A549 (cell line): ENCODE data around the gene CMPK1. TPM values are rescaled to one million over a fixed set of nuclear protein-coding genes. Genes with fewer than 3 reads are reported as not detected.
A peak's percentile ranks its signal among the peaks of the same experiment; 100 is the strongest.

Source experiments
- ATAC-seq, 2 experiments: fragments of 200-7000 bp in 1 of 2; fragments of >200 bp in 1 of 2; cut with Nextera tagmentation in 1 of 2; cut with Tn5 transposase in 1 of 2; 3 replicates each; pipeline versions ENCODE4 v1.8.0 to v1.9.1; 2018 to 2020; ENCODE audit warnings: mild to moderate bottlenecking in 1 of 2, moderate library complexity in 1 of 2
- CTCF ChIA-PET: fragments of 300-600 bp; sonication (Branson Sonifier 250); formaldehyde crosslinking; extraction: SDS; loops from one replicate; lab custom pipeline; 2021; ENCODE audit warnings: antibody characterized with exemption, inconsistent platforms; lab: Yijun Ruan, JAX
- POLR2A ChIA-PET: fragments of 350-600 bp; formaldehyde crosslinking; extraction: SDS; loops from one replicate; lab custom pipeline; 2021; ENCODE audit warnings: antibody characterized with exemption, inconsistent platforms; lab: Yijun Ruan, JAX
- DNase-seq, 2 experiments: peaks; one replicate each; pipeline versions ENCODE4 v3.0.0 to v3.0.0-alpha.2; 2011 to 2016; ENCODE audit warnings: low read depth in 1 of 2, low spot score in 1 of 2
- FAIRE-seq: peaks from 2 replicates; lab custom pipeline; 2011; peaks lifted over from hg19 to GRCh38; lab: Jason Lieb, UNC
- H3K27ac ChIP-seq, 2 experiments: fragments of >200 bp; sonication (Bioruptor Twin); formaldehyde crosslinking; 3 replicates each; pipeline ENCODE4 v1.5.1; 2016 to 2017
- H3K4me1 ChIP-seq: fragments of >200 bp; sonication (Bioruptor Twin); formaldehyde crosslinking; 3 replicates; pipeline ENCODE4 v1.6.1; 2016
- H3K4me2 ChIP-seq: fragments of >200 bp; sonication (Bioruptor Twin); formaldehyde crosslinking; 3 replicates; pipeline ENCODE4 v1.6.1; 2016
- H3K4me3 ChIP-seq: fragments of >200 bp; sonication (Bioruptor Twin); formaldehyde crosslinking; 3 replicates; pipeline ENCODE4 v1.5.1; 2016
- H3K9me3 ChIP-seq: fragments of >200 bp; sonication (Bioruptor Twin); formaldehyde crosslinking; 3 replicates; pipeline ENCODE4 v1.6.1; 2016
- ATOH8 ChIP-seq: fragments of 250-450 bp; sonication (Bioruptor Pico); IDR thresholded peaks from 2 replicates; pipeline ENCODE4 v1.5.0; 2020; ENCODE audit warnings: low read depth, mild to moderate bottlenecking, moderate library complexity
- BCL3 ChIP-seq: fragments of >200 bp; sonication (Bioruptor Twin); formaldehyde crosslinking; IDR thresholded peaks from 3 replicates; pipeline ENCODE4 v1.6.1; 2016
- CBX8 ChIP-seq: fragments of 200-600 bp; sonication (generic); IDR thresholded peaks from 2 replicates; pipeline ENCODE4 v1.6.1; 2016
- CEBPB ChIP-seq, 2 experiments: fragments of >200 bp in 1 of 2; sonication (Bioruptor Twin) in 1 of 2; formaldehyde crosslinking in 1 of 2; IDR thresholded peaks; 2 replicates each; pipeline ENCODE4 v1.6.1; 2012 to 2016
- E2F6 ChIP-seq: IDR thresholded peaks from 2 replicates; pipeline ENCODE4 v1.6.1; 2012; ENCODE audit warnings: low read depth, borderline replicate concordance
- EHF ChIP-seq: fragments of 250-450 bp; sonication (Bioruptor Pico); IDR thresholded peaks from 2 replicates; pipeline ENCODE4 v1.5.0; 2020; ENCODE audit warnings: mild to moderate bottlenecking
- EP300 ChIP-seq, 2 experiments: fragments of >200 bp; sonication (Bioruptor Twin); formaldehyde crosslinking; IDR thresholded peaks; 2 replicates in 1 of 2; 3 replicates in 1 of 2; pipeline ENCODE4 v1.6.1; 2016 to 2017
- ESRRA ChIP-seq: fragments of 150-350 bp; IDR thresholded peaks from 2 replicates; pipeline ENCODE4 v1.6.1; 2014; ENCODE audit warnings: mild to moderate bottlenecking, low read length, borderline replicate concordance
- FOXS1 ChIP-seq: fragments of 250-450 bp; sonication (Bioruptor Pico); IDR thresholded peaks from 2 replicates; pipeline ENCODE4 v1.5.0; 2020; ENCODE audit warnings: mild to moderate bottlenecking, moderate library complexity
- GATA3 ChIP-seq: IDR thresholded peaks from 2 replicates; pipeline ENCODE4 v1.6.1; 2012; ENCODE audit warnings: borderline replicate concordance
- HOXB13 ChIP-seq: fragments of 250-450 bp; sonication (Bioruptor Pico); IDR thresholded peaks from 2 replicates; pipeline ENCODE4 v1.5.0; 2020; ENCODE audit warnings: low read depth, mild to moderate bottlenecking, moderate library complexity
- JUN ChIP-seq, 2 experiments: fragments of >200 bp; sonication (Bioruptor Twin); formaldehyde crosslinking; IDR thresholded peaks; 2 replicates in 1 of 2; 3 replicates in 1 of 2; pipeline ENCODE4 v1.6.1; 2016 to 2017
- JUNB ChIP-seq: fragments of >200 bp; sonication (Bioruptor Twin); formaldehyde crosslinking; IDR thresholded peaks from 2 replicates; pipeline ENCODE4 v1.6.1; 2016
- MAFK ChIP-seq: fragments of 450-650 bp; IDR thresholded peaks from 2 replicates; pipeline ENCODE4 v1.6.1; 2014; ENCODE audit not compliant: partially characterized antibody
- NFE2L2 ChIP-seq: fragments of 150-350 bp; conservative IDR thresholded peaks from 2 replicates; pipeline ENCODE4 v1.6.1; 2014; ENCODE audit warnings: low read length
- PHF8 ChIP-seq: fragments of 200-600 bp; sonication (generic); IDR thresholded peaks from 2 replicates; pipeline ENCODE4 v1.6.1; 2016; ENCODE audit warnings: low read depth, mild to moderate bottlenecking, antibody characterized with exemption, moderate library complexity, borderline replicate concordance
- POLR2A ChIP-seq: IDR thresholded peaks from 2 replicates; pipeline ENCODE4 v1.6.1; 2012; ENCODE audit warnings: mild to moderate bottlenecking, low read length
- RARB ChIP-seq: fragments of 250-450 bp; sonication (Bioruptor Pico); IDR thresholded peaks from 2 replicates; pipeline ENCODE4 v1.8.0; 2021; ENCODE audit warnings: mild to moderate bottlenecking, moderate library complexity
- ZC3H11A ChIP-seq: fragments of 450-650 bp; IDR thresholded peaks from 2 replicates; pipeline ENCODE4 v1.6.1; 2014; ENCODE audit warnings: antibody characterized with exemption, mild to moderate bottlenecking
- ZNF302 ChIP-seq: fragments of 250-450 bp; sonication (Bioruptor Pico); IDR thresholded peaks from 2 replicates; pipeline ENCODE4 v1.9.0; 2021; ENCODE audit warnings: inconsistent platforms, mild to moderate bottlenecking, moderate library complexity
- ZSCAN20 ChIP-seq: fragments of 250-450 bp; sonication (Bioruptor Pico); IDR thresholded peaks from 2 replicates; pipeline ENCODE4 v1.8.0; 2022; ENCODE audit warnings: mild to moderate bottlenecking, moderate library complexity
- WGBS: methylation state at CpG from one replicate; pipeline ENCODE4 v1.1.6; 2017; ENCODE audit errors: missing lambda C conversion rate; 5-methylcytosine and 5-hydroxymethylcytosine counted together
- polyA plus RNA-seq, 4 experiments: library from polyadenylated mRNA; depleted of rRNA in 3 of 4; stranded (reverse); fragments of >200 nt; fragmentation: RNase III in 1 of 4; extraction: RNeasy Plus Mini Kit Qiagen cat#74134 plus additional on column Dnase treatment in 1 of 4; gene quantifications; 2 replicates in 3 of 4; 3 replicates in 1 of 4; pipeline ENCODE4 v1.2.3, GENCODE V29; 2011 to 2017

CMPK1 gene
- polyA plus RNA-seq, 2 of the 4 experiments (the other 2 are of a cell fraction): 89.3 to 103 TPM

- no peak overlapping the region for H3K4me3 ChIP-seq
- H3K4me2 ChIP-seq: no peak overlapping the region
- DNase-seq (no peak), FAIRE-seq (no peak)
- ChIA-PET CTCF (interaction anchor here (0.6 kb wide), 1 partner anchor 157 kb away, joined by 3 read pairs; no protein-coding TSS in a partner anchor), POLR2A (no interaction called here)
- WGBS: 75% methylated on average over 8 of the region's 9 CpGs
- no peak overlapping the region for H3K27ac ChIP-seq
- TF ChIP-seq CEBPB (IDR thresholded peaks at IDR 0.05) (no peak), PHF8 (no peak), JUNB (no peak), CBX8 (no peak), ESRRA (no peak), ZNF302 (CRISPR knock-in tag) (no peak), POLR2A (no peak), RARB (CRISPR knock-in tag) (no peak), MAFK (no peak)
- TF ChIP-seq, all 56 proteins: peak for 0
- no peaks in the 10 kb centered on the region for H3K9me3 ChIP-seq
- H3K4me1 ChIP-seq: peaks cover 13% of the 10 kb centered on the region; the same call in 1 of the 3 replicates
- ATAC-seq: no peak
Measured at GRCh38 chr1:47347735-47348134, 14.1 kb downstream of the CMPK1 start.

GRCh38 chr1:47348246-47348645 lies 14.7 kb downstream of the CMPK1 start:
- Histone ChIP-seq H3K27ac (no peak overlapping the region), H3K4me2 (no peak overlapping the region), H3K9me3 (no peaks in the 10 kb centered on the region), H3K4me3 (no peak overlapping the region)
- ChIA-PET CTCF (interaction anchor here (0.6 to 1.3 kb wide), 2 partner anchors 10 to 156 kb away, joined by 3 read pairs; no protein-coding TSS in a partner anchor), POLR2A (no interaction called here)
- FAIRE-seq (no peak), DNase-seq (no peak)
- 100% methylated on average over 1 of the region's 1 CpG for WGBS
- TF ChIP-seq CBX8: no peak
- no peak for TF ChIP-seq POLR2A
- no peak for TF ChIP-seq ZC3H11A
- no peak for TF ChIP-seq ATOH8 (CRISPR knock-in tag)
- no peak for TF ChIP-seq JUN (IDR thresholded peaks at IDR 0.05)
- no peak for TF ChIP-seq BCL3
- TF ChIP-seq GATA3: no peak
- TF ChIP-seq FOXS1 (CRISPR knock-in tag): no peak
- no peak for TF ChIP-seq HOXB13
- no peak for TF ChIP-seq EP300 (IDR thresholded peaks at IDR 0.05)
- no peak for TF ChIP-seq ZSCAN20
- no peak for TF ChIP-seq EHF (CRISPR knock-in tag)
- TF ChIP-seq, all 56 proteins: peak for 0
- ATAC-seq: no peak
- peaks cover 13% of the 10 kb centered on the region; the same call in 1 of the 3 replicates for H3K4me1 ChIP-seq

GRCh38 chr1:47351305-47351704 lies 17.7 kb downstream of the CMPK1 start:
- no peak for TF ChIP-seq E2F6
- no peak for TF ChIP-seq JUNB
- no peak for TF ChIP-seq JUN (IDR thresholded peaks at IDR 0.05)
- TF ChIP-seq NFE2L2: peak; percentile 48; the same call in 1 of the 2 replicates
- TF ChIP-seq MAFK: peak; percentile 88
- no peak for TF ChIP-seq CBX8
- ChIA-PET CTCF (interaction anchor here (1.2 to 1.8 kb wide), 2 partner anchors 13 to 61 kb away, joined by 4 to 7 read pairs; no protein-coding TSS in a partner anchor), POLR2A (no interaction called here)
- Histone ChIP-seq H3K27ac (peak overlapping the region; percentile 35 to 72; a peak in 4 of 6 replicates), H3K4me3 (no peak overlapping the region), H3K4me1 (peaks cover 13% of the 10 kb centered on the region; the same call in 1 of the 3 replicates), H3K4me2 (no peak overlapping the region), H3K9me3 (no peaks in the 10 kb centered on the region)
- peak in 1 of 2 experiments; percentile 17 for DNase-seq
- no peak for FAIRE-seq
- 95% methylated on average over 2 of the region's 2 CpGs for WGBS
- peak in 1 of 2 experiments; percentile 44; a peak in 1 of 6 replicates for ATAC-seq
